Hindlimb muscle (tissue), 1 donor: Measurements from ENCODE around the gene QKI. TPM values are rescaled to one million over a fixed set of nuclear protein-coding genes. Genes with fewer than 3 reads are reported as not detected.

Experiments used
- DNase-seq: peaks from one replicate; pipeline ENCODE4 v3.0.0-alpha.2; 2013
- polyA plus RNA-seq: library from polyadenylated mRNA; unstranded; fragments of 120-200 nt; gene quantifications from one replicate; pipeline ENCODE4 v1.2.1, GENCODE V29; 2013; ENCODE audit not compliant: insufficient read length

The QKI gene
- polyA plus RNA-seq, 1 donor = 230 TPM

DNA sequence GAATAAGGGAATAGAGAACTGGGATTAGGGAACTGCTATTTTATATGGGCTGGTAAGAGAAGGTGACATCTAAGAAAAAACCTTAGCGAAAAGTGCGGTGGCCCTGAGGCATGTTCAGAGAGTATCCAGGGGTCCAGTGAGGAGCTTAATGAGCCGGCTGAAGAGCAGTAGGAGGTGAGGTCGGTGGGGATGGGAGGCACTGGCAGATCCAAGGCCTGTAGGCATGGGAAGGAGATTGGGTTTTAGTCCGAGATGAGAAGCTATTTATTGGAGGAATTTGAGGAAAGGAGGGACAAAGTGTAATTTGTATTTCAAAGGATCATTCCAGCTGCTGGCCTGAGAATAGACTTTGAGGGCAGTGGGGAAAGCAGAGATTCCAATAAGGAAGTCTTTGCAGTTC, 123.8 kb downstream of the QKI start:
- DNase-seq = no peak

DNA sequence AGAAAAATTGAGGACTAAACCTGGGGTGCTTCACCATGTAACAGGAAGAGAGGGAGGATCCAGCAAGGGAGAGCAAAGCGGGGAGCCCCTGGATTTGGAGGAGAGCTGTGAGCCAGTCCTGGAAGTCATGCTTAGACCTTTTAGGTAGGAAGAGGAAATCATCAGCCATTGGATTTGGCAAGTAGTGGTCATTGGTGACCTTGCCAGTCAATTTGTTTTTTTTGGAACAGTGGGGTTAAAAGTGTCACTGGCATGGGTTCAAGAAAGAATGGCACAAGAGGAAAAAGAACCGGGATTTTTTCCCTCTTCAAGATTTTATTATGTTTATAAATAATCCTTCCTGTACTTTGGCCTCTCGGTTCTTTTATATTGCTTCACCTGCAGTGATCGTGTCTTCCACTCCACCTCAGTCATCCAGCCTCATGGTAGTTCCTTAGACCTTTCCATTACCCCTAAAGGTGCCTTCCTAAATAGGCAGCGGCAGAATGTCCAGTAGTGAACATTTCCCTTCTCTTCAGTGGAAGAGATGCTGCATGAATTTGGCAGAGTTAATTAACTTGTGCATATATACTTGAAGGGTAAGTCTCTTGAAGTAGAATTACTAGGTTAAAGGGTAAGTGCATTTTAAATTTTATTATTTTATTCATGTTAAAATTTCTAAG, 124.7 kb downstream of the QKI start:
- no peak for DNase-seq

GRCh38 chr6:163543321-163543720, 128.8 kb downstream of the QKI start:
- no peak for DNase-seq

DNA sequence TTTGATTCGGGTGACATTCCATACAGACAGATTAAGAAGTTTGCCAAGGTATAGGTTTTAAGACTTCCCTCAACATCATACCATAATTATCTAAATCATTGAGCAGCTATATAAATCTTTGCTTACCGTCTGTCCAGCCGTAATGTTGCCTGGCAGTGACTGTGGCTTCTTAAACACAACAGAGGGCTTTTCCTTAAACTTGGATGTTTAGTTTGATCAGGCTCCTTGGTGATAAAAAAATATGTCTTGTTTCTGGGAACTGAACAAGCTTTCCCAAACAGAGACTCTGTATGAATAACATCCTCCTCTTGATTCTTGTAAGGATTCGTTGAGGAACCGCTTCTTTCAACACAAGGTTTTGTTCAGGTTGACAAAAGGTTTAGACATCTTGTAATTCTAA, 130.9 kb downstream of the QKI start:
- DNase-seq = no peak

GRCh38 chr6:163547287-163547686, 132.8 kb downstream of the QKI start:
- DNase-seq = no peak

DNA sequence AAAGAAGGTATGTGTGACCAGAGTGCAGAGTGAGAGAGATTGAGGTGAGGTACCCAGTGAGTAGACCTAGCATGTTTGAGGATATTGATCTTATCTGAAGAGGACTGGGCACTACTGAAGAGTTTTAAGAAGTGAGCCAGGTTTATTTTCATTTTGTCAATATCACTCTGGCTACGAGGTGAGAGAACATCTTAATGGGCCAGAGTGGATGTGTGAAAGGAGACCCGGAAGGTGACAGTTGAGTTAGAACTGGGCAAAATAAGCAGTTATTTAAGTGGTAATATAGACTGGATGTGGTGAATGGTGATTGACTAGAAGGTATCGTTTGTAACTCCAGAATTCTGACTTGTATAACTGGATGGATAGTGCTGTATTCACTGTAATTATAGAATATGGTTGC, 134.1 kb downstream of the QKI start:
- DNase-seq = no peak

DNA sequence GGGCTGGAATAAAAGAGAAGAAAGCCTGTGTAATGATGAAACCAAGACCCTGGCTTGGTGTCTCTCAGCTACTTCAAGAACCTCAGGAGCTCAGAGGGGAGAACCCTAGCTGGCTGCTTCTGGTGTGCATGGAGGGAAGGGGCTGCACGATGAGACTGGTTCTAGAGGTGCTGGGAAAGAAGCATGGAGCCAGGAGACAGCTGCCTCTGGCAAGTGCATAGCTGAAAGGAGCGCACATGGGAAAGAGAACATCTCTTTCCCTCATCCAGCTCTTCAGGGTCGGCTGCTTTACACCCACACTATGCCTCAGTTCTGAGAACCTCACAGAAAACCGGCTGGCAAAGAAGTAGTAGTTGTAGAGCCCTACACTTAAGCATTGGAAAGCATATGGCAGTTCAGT, 139.5 kb downstream of the QKI start:
- no peak for DNase-seq

GRCh38 chr6:163554663-163555062, 140.1 kb downstream of the QKI start:
- DNase-seq = no peak

DNA sequence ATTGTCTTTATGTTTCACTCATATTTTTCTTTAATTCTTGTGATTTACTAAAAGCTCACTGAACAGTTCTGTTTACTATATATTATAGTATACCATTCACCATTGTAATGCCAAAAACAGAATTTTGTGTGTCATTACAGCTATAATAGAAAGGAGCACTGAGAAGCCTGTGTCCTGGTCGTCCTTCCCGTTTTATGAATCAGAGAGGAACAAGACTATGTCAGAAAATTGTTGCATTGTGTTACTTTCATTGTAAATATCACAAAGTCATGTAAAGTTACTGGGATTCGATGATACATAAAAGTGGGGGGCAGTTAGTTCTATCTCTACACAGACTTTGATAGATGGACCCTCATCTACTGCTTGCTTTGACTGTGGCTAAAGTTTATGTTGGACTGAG, 145.1 kb downstream of the QKI start:
- no peak for DNase-seq

DNA sequence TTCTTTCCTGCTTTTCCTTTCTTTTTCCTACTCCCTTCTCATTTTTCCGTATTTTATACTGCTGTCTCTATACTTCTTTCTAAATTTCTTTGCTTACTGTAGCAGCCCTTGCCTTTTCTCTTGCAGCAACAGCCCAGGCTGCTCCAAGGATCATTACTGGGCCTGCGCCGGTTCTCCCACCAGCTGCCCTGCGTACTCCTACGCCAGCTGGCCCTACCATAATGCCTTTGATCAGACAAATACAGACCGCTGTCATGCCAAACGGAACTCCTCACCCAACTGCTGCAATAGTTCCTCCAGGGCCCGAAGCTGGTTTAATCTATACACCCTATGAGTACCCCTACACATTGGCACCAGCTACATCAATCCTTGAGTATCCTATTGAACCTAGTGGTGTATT, 148.8 kb downstream of the QKI start:
- DNase-seq = no peak

GRCh38 chr6:163564534-163564933, 150.0 kb downstream of the QKI start:
- DNase-seq = no peak

GRCh38 chr6:163565140-163565539, 150.6 kb downstream of the QKI start:
- DNase-seq = no peak

DNA sequence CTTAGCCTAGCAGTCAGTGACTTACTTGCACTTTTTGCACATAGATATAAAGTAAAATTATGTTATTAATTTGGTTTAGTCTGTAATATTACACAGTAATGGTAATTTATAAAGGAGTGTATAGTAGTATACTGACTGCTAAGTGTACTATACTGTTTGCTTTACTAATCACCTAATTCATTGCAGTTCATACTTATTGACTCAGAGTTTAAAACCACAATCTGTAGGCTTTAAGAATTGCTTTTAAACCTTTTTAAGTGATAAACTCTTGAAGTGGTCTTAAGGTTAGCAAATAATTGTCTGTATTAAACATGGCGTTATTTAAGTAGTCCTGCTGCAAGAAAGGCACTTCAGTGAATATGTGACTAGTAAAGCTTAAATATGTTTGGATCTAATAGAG, 151.5 kb downstream of the QKI start:
- no peak for DNase-seq

DNA sequence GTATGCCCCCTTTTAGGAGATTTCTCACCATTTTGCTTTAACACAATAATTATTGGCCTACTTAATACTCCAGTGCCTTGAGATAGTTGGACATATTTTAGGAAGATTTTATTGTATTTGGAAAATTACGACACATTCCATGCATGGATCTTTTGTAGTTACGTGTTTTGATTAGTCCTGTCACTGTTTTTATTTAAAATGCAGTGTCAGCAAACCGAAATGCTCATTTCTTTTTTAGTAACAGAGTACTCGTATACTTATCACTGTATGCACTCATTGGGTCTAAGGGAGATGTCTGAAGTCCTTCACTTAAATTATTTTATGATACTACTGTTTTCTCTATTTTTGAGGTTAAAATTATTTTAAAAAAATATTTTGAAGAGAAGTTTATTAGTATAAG, 153.8 kb downstream of the QKI start:
- no peak for DNase-seq

DNA sequence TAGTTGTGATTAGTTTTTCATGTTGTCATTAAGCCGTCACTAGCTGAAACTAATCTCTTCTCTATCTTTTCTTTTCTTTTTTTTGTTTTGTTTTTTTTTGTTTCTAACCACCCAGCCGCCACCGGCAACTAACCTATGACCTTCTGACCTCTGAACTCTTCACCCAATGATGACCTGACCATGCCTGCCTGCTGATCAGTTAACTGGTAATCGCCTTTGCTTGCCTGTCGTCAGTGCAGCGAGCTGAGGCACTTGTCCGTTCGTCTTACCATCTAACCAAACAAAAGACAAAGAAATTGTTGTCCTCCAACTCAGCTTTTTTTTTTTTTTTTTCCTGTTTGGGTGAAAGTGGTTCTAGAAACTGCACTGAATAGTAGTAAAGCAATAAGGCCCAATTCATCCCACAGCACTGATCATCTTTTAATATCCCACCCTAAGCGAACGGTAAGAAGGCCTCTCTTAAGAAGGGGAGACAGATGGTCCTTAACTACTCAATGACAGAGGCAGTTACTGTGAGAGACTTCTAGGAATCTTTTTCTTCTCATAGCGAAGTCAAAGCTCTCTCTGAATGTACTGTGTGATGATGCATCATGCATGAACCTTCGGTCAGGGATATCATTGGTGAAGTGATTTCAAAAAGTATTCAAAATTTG, 156.2 kb downstream of the QKI start:
- no peak for DNase-seq

- no peak for DNase-seq
These were observed 157.2 kb downstream of the QKI start for GRCh38 chr6:163571730-163572129.

GRCh38 chr6:163572612-163573011, 158.1 kb downstream of the QKI start:
- DNase-seq = no peak

DNA sequence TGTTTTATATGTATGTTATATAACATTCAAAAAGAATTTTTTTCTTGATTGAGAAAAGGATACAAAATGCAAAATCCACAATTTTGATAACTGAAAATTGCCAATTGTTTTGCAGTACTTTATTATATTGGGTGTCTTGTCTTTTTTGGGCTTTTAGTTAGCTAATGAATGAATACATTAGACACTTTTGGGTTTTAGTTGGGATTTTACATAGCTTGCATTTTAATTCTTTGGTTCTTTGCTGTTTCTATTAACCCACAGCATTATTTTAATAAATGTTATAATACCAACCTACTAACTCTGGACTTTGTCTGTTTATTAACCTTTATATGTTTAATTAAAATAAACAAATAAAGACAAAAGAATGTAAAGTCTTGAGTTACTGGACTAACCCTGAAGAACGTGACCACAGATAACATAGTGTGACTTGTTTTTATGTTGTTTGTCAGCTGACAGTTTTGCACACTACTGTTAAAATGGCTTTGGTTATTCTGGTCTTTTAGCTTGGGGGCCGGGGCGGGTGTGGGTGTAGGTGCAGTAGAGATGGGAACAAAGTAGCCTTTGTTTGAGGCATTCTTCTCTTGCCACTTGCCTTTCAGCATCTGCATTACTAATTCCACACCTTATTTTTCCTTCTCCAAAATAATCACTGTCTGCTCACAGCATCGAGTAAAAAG, 159.1 kb downstream of the QKI start:
- no peak for DNase-seq

DNA sequence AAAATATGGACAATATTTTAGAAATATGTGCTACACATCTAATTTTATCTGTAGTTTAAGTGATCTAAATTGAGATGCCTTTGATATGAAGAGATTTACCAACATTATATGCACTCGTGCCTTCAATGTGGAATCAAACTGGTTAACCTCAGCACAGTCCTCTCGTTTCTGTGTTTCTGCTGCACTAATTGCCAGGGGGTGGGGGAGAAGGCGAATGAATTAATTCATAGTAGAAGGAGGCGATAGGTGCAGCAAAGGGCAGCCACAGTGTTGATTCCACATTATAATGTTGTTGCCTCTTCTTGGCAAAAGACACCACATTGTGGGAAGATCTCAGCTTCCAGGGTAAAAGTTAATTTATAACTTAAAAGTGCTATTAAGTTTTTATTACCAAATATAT, 161.6 kb downstream of the QKI start:
- DNase-seq = no peak

GRCh38 chr6:163577404-163577803, 162.9 kb downstream of the QKI start:
- DNase-seq = no peak

- DNase-seq = no peak
These were observed 164.8 kb downstream of the QKI start for GRCh38 chr6:163579111-163579879.

DNA sequence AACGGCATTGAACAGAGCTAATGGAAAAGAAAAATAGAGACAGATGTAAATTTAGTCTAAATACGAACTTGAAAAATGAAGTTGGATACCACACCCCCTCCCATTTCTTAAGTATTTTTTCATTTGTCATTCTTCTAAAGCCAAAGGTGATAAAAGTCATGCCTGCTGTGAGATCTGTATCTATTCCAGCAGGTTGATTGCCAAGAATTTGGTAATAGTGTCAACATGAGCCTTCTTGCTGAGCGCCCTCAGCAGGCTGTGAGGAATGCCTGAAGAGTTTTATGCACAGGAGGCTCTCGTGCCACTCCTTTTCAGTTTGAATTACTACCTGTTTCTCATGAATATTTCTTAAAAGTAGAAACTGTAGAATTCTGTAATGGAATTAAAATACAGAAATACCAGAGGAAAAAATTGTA, 165.4 kb downstream of the QKI start:
- DNase-seq = no peak

- no peak for DNase-seq
These were observed 166.0 kb downstream of the QKI start for GRCh38 chr6:163580311-163581030.
